Muscle layer of colon (tissue), 2 donors: ENCODE measurements around the gene SALL1.

ENCODE experiments used
- H3K27ac ChIP-seq: one replicate; pipeline ENCODE4 v1.7.0; 2013; ENCODE audit warnings: low read depth, mild to moderate bottlenecking, low read length, moderate library complexity
- H3K27me3 ChIP-seq, 2 donors: one replicate each; pipeline ENCODE4 v1.7.0; 2013; ENCODE audit warnings: low read length in 2 of 2, mild to moderate bottlenecking in 2 of 2; ENCODE audit not compliant: insufficient read depth in 2 of 2, control insufficient read depth in 1 of 2
- H3K36me3 ChIP-seq: one replicate; pipeline ENCODE4 v1.7.0; 2013; ENCODE audit warnings: mild to moderate bottlenecking, low read length; ENCODE audit not compliant: insufficient read depth
- H3K4me1 ChIP-seq: one replicate; pipeline ENCODE4 v1.7.0; 2013; ENCODE audit warnings: mild to moderate bottlenecking, low read length; ENCODE audit not compliant: insufficient read depth
- H3K4me3 ChIP-seq, 2 donors: one replicate each; pipeline ENCODE4 v1.7.0; 2013; ENCODE audit warnings: low read length in 2 of 2, low read depth in 1 of 2, mild to moderate bottlenecking in 1 of 2, moderate library complexity in 1 of 2
- H3K9ac ChIP-seq: one replicate; pipeline ENCODE4 v1.7.0; 2013; ENCODE audit warnings: low read length
- H3K9me3 ChIP-seq: one replicate; pipeline ENCODE4 v1.7.0; 2013; ENCODE audit warnings: mild to moderate bottlenecking, low read length
- donor health status: abdominal sarcoma.
- donor health status: Adenocarcinoma of cecum.

SALL1 gene

GRCh38 chr16:51103590-51103989, 47.5 kb downstream of the SALL1 start:
- no peaks in the 10 kb centered on the region for H3K4me1 ChIP-seq
- H3K4me3 ChIP-seq, result no peak overlapping the region
- H3K9me3 ChIP-seq, result no peaks in the 10 kb centered on the region
- no peak overlapping the region for H3K27ac ChIP-seq
- H3K9ac ChIP-seq, result no peak overlapping the region
- no peaks in the 10 kb centered on the region for H3K36me3 ChIP-seq
- no peaks in the 10 kb centered on the region for H3K27me3 ChIP-seq

GRCh38 chr16:51097729-51098128, 53.3 kb downstream of the SALL1 start:
- H3K9ac ChIP-seq, result no peak overlapping the region
- H3K4me3 ChIP-seq, result no peak overlapping the region
- no peaks in the 10 kb centered on the region for H3K4me1 ChIP-seq
- H3K27ac ChIP-seq, result no peak overlapping the region
- H3K36me3 ChIP-seq, result no peaks in the 10 kb centered on the region
- H3K27me3 ChIP-seq, result no peaks in the 10 kb centered on the region
- no peaks in the 10 kb centered on the region for H3K9me3 ChIP-seq

- H3K9ac ChIP-seq, result no peak overlapping the region
- no peak overlapping the region for H3K4me3 ChIP-seq
- H3K36me3 ChIP-seq, result no peaks in the 10 kb centered on the region
- no peak overlapping the region for H3K27ac ChIP-seq
- H3K4me1 ChIP-seq, result no peaks in the 10 kb centered on the region
- H3K9me3 ChIP-seq, result no peaks in the 10 kb centered on the region
- H3K27me3 ChIP-seq, result no peaks in the 10 kb centered on the region
Observed at GRCh38 chr16:51095890-51096626, 55.0 kb downstream of the SALL1 start.

- H3K9ac ChIP-seq, result no peak overlapping the region
Observed at GRCh38 chr16:51095084-51095881, 55.8 kb downstream of the SALL1 start.

GRCh38 chr16:51093726-51094280, 57.3 kb downstream of the SALL1 start:
- H3K4me3 ChIP-seq, result no peak overlapping the region
- no peak overlapping the region for H3K9ac ChIP-seq
- H3K27ac ChIP-seq, result no peak overlapping the region
- H3K9me3 ChIP-seq, result no peaks in the 10 kb centered on the region
- H3K27me3 ChIP-seq, result no peaks in the 10 kb centered on the region
- no peaks in the 10 kb centered on the region for H3K4me1 ChIP-seq
- no peaks in the 10 kb centered on the region for H3K36me3 ChIP-seq

More at GRCh38 chr16:51095084-51095881, 55.8 kb downstream of the SALL1 start:
- H3K27ac ChIP-seq, result no peak overlapping the region
- no peaks in the 10 kb centered on the region for H3K4me1 ChIP-seq
- no peak overlapping the region for H3K4me3 ChIP-seq
- no peaks in the 10 kb centered on the region for H3K36me3 ChIP-seq
- H3K9me3 ChIP-seq, result no peaks in the 10 kb centered on the region
- H3K27me3 ChIP-seq, result no peaks in the 10 kb centered on the region
